ENCODE data around the gene MYL6B.

DNA sequence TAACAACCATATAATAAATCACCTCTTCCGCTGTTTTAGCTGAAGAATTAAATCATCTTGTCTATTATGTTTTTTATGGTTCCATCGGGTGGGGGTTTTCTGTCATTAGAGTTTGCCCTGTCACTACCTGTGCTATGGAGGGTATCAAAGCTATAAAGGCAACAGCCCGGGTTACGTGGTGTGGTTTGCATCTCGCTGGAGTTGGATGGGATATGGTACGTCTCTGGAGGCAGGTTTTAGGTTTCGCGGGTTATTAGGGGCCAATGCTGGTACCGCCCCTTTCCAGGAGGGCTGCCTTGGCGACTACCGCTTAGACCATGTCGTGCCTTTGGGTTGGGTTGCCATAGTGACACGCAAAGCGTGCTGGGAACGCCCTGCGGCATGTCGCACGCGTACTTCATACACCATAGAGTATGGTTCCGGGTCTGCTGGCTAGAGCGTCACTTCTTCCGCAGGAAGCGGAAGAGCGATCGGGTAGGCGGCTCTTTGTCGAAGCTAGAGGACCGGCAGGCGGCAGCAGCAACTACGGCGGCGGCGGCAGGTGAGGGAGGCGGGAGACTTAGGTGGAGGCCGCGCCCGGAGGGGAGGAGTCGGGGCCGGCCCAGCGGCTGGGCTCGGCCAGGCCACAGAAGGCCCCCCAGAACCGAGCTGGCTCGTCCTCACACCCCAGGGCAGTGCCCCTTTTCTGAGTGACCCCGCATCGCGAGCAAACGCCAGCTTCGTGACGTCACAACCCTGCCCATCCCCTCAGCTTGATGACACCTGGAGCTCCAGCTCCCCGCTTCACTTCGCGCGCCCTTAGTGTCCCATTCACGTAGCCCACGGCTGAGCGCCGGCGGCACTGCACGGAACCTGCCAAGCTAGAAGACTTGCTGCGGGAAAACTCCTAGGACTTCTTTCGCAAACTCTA lies 34.4 kb upstream of the MYL6B start, which contains the start of gene ZC3H10:
- TF ChIP-seq, protein P1, sequence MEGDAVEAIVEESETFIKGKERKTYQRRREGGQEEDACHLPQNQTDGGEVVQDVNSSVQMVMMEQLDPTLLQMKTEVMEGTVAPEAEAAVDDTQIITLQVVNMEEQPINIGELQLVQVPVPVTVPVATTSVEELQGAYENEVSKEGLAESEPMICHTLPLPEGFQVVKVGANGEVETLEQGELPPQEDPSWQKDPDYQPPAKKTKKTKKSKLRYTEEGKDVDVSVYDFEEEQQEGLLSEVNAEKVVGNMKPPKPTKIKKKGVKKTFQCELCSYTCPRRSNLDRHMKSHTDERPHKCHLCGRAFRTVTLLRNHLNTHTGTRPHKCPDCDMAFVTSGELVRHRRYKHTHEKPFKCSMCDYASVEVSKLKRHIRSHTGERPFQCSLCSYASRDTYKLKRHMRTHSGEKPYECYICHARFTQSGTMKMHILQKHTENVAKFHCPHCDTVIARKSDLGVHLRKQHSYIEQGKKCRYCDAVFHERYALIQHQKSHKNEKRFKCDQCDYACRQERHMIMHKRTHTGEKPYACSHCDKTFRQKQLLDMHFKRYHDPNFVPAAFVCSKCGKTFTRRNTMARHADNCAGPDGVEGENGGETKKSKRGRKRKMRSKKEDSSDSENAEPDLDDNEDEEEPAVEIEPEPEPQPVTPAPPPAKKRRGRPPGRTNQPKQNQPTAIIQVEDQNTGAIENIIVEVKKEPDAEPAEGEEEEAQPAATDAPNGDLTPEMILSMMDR (IDR thresholded peaks at IDR 0.05): peak; percentile 15 to 36 (median 25)
- peak in 1 of 2 donors; percentile 95 for TF ChIP-seq POLR2A (IDR thresholded peaks at IDR 0.05)

All from vagina (tissue), 2 donors.